HepG2 (cell line): ENCODE data around the gene COCH.

Experiments used
- CHD2 ChIP-seq: IDR thresholded peaks from 2 replicates; pipeline ENCODE4 v1.6.1; 2011; ENCODE audit warnings: low read depth, low read length, improper control_type of control experiment
- CTCF ChIP-seq: sonication (generic); formaldehyde crosslinking; IDR thresholded peaks from 2 replicates; pipeline ENCODE4 v1.5.0; 2020; ENCODE audit warnings: mild to moderate bottlenecking, missing genetic modification reagents, moderate library complexity
- E2F1 ChIP-seq: sonication (generic); formaldehyde crosslinking; IDR thresholded peaks from 2 replicates; pipeline ENCODE4 v1.5.0; 2020; ENCODE audit warnings: missing genetic modification reagents
- EZH2 ChIP-seq: conservative IDR thresholded peaks from 2 replicates; pipeline ENCODE4 v1.6.1; 2012; ENCODE audit warnings: mild to moderate bottlenecking, low read depth, low read length, moderate library complexity
- GTF3A ChIP-seq: sonication (generic); formaldehyde crosslinking; conservative IDR thresholded peaks from 2 replicates; pipeline ENCODE4 v1.4.0; 2020; ENCODE audit warnings: mild to moderate bottlenecking, missing genetic modification reagents
- HES4 ChIP-seq: sonication (generic); formaldehyde crosslinking; IDR thresholded peaks from 2 replicates; pipeline ENCODE4 v1.9.0; 2021; ENCODE audit warnings: mild to moderate bottlenecking, missing genetic modification reagents, borderline replicate concordance
- RBM22 ChIP-seq: fragments of 200-400 bp; formaldehyde crosslinking; optimal IDR thresholded peaks from 2 replicates; pipeline ENCODE3; 2017; ENCODE audit warnings: mild to moderate bottlenecking, low read length, moderate library complexity
- REPIN1 ChIP-seq: sonication (generic); formaldehyde crosslinking; IDR thresholded peaks from 2 replicates; pipeline ENCODE4 v1.8.0; 2022; ENCODE audit warnings: missing genetic modification reagents, low read depth, mild to moderate bottlenecking, borderline replicate concordance
- TSC22D2 ChIP-seq: sonication (generic); formaldehyde crosslinking; IDR thresholded peaks from 2 replicates; pipeline ENCODE4 v1.5.1; 2020; ENCODE audit warnings: missing genetic modification reagents, mild to moderate bottlenecking, borderline replicate concordance
- U2AF2 ChIP-seq: fragments of 200-400 bp; formaldehyde crosslinking; IDR thresholded peaks from 2 replicates; pipeline ENCODE4 v1.6.1; 2017; ENCODE audit warnings: low read depth, mild to moderate bottlenecking, low read length
- ZBTB7A ChIP-seq: sonication (generic); formaldehyde crosslinking; IDR thresholded peaks from 2 replicates; pipeline ENCODE4 v1.8.0; 2022; ENCODE audit warnings: mild to moderate bottlenecking, missing genetic modification reagents
- ZNF331 ChIP-seq: sonication (generic); formaldehyde crosslinking; IDR thresholded peaks from 2 replicates; pipeline ENCODE4 v1.4.0; 2020; ENCODE audit warnings: missing genetic modification reagents
- ZNF547 ChIP-seq: sonication (generic); formaldehyde crosslinking; IDR thresholded peaks from 2 replicates; pipeline ENCODE4 v1.5.1; 2020; ENCODE audit warnings: mild to moderate bottlenecking, missing genetic modification reagents

- no peak for TF ChIP-seq REPIN1
- TF ChIP-seq U2AF2 = no peak
- no peak for TF ChIP-seq GTF3A (CRISPR knock-in tag)
- no peak for TF ChIP-seq HES4 (CRISPR knock-in tag)
- no peak for TF ChIP-seq ZNF547
- TF ChIP-seq RBM22 = no peak
- no peak for TF ChIP-seq ZBTB7A (CRISPR knock-in tag)
- no peak for TF ChIP-seq CHD2
- no peak for TF ChIP-seq TSC22D2 (CRISPR knock-in tag)
- no peak for TF ChIP-seq ZNF331
- peak; percentile 55 for TF ChIP-seq EZH2
- no peak for TF ChIP-seq E2F1 (CRISPR knock-in tag)
- no peak for TF ChIP-seq CTCF (CRISPR knock-in tag)
These were observed 845 bp upstream of the COCH start for GRCh38 chr14:30873308-30874119.
